Activated T-helper 1 cell treated with anti-CD3 and anti-CD28 coated beads, Interleukin-12 subunit alpha, Interleukin-12 subunit beta, Interleukin-2, Interleukin-4 antibody, amounts not matched to agents 30 ng/mL and 10 ng/mL and 1 ng/mL, durations not matched to agents 14 hours and 24 hours and 36 hours (primary cell): ENCODE measurements around the gene TRAP1. TPM values are rescaled to one million over a fixed set of nuclear protein-coding genes. Genes with fewer than 3 reads are reported as not detected.
"Not testable (repeated sequence)": the region's sequence is repeated elsewhere in the genome, so short reads cannot be mapped to it uniquely, and the experiment has no call there.

Source experiments
- DNase-seq: peaks from one replicate; pipeline ENCODE4 v3.0.0; 2021; ENCODE audit warnings: low spot score
- H3K27ac Mint-ChIP-seq: one replicate; pipeline ENCODE4 v1.8.0; 2021; ENCODE audit warnings: mild to moderate bottlenecking, mixed read lengths
- H3K27me3 Mint-ChIP-seq: one replicate; pipeline ENCODE4 v1.8.0; 2022; ENCODE audit warnings: mild to moderate bottlenecking, moderate library complexity, mixed read lengths; ENCODE audit not compliant: insufficient read depth
- H3K36me3 Mint-ChIP-seq: one replicate; pipeline ENCODE4 v1.8.0; 2021; ENCODE audit warnings: low read depth, mixed read lengths
- H3K4me1 Mint-ChIP-seq: one replicate; pipeline ENCODE4 v1.8.0; 2021; ENCODE audit warnings: low read depth, mixed read lengths
- H3K4me3 Mint-ChIP-seq: one replicate; pipeline ENCODE4 v1.8.0; 2021; ENCODE audit warnings: mild to moderate bottlenecking, moderate library complexity, mixed read lengths
- H3K9me3 Mint-ChIP-seq: one replicate; pipeline ENCODE4 v1.8.0; 2021; ENCODE audit warnings: mixed read lengths
- intact Hi-C: fragments of 100-400 bp; cut with micrococcal nuclease; formaldehyde crosslinking; loops from one replicate; pipeline ENCODE4 v1.15.1; 2024
- total RNA-seq: library from RNA; stranded (reverse); gene quantifications from 2 replicates; pipeline ENCODE4 v1.2.3, GENCODE V29; 2022

The TRAP1 gene
- total RNA-seq, 1 donor from 2014 or later: 353 TPM

DNA sequence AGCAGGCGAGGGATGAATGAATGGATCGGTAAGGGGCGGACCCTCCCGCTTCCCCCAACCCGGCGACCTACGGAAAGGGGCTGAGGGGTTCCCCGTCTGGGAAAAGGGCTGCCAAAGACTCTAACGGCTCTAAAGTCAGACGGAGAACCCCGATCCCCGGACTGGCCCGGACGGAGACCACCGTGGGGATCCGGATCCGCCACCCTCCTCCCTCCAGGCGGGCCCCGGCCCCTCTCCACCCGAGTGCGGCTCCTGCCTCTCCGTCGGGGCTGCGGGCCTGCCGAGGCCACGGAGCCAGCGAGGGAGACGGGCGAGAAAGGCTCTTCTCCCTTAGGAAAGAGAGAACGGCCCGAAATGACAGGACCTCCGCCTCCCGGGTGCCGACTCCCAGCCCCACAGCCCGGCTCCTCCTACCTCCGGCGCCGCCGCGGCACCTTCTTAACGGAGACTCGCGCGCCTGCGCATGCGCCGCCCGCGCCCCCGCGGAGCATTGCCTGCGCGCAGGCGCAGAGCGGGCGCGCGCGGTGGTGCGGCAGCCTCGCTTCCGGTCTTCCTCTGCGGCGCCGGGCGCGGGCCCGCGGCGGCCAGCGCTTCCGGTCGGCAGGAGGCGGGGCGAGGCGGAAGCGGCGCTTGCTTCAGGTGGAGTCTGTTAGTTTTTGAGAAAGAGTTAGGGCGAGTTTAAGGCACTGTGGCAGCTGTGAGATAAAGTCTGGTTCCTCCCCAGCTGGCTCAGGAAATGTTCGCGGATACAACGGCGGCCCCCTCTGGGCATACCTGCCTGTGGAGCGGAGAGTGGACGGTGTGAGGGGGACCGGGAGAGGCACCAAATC is 106.0 kb downstream of the TRAP1 start, which contains the start of gene SLX4:
SLX4 (minus strand) TSS at position 461 of the 830 bp plus-strand sequence. CDS start 2,642 bp downstream, outside the sequence.
- Mint-ChIP-seq H3K9me3 (no peaks in the 10 kb centered on the region), H3K4me1 (peaks cover 52% of the 10 kb centered on the region), H3K4me3 (peak within 1 kb of the TSS; percentile 98), H3K27ac (peak within 1 kb of the TSS; percentile 97), H3K36me3 (peaks cover 25% of the 10 kb centered on the region), H3K27me3 (no peaks in the 10 kb centered on the region)
- intact Hi-C loops: loop anchor here (1.0 to 10.0 kb wide), 9 partner anchors 32 to 661 kb away; partner anchors contain the start of genes ADCY9, CREBBP, TFAP4 and TRAP1
- peak; percentile 93 for DNase-seq

DNA sequence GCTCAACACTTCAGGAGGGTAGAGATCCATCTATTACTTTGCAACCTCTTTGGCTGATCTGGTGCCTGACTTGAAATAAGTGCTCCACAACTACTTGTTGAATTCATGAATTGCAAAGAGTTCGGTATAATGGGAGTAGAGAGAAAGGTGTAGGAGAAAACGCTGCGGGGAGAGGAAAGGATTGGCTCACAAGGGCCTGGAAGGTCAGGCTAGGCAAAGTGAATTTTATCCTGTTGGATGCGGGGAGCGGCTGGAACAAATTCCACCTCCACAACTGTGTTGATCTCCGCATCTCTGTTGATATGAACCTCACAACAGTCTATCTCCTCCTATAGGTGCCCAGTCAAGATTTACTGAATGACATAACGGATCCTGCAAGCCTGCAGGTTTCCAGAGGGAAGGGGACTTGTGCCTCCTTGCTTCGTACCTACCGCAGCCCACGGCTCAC is 106.6 kb downstream of the TRAP1 start:
- Mint-ChIP-seq H3K9me3 (no peaks in the 10 kb centered on the region), H3K27ac (peak overlapping the region; percentile 81), H3K27me3 (no peaks in the 10 kb centered on the region), H3K36me3 (peaks cover 25% of the 10 kb centered on the region), H3K4me1 (peaks cover 52% of the 10 kb centered on the region), H3K4me3 (peak overlapping the region; percentile 98)
- intact Hi-C loops: loop anchor here (1.0 to 10.0 kb wide), 9 partner anchors 31 to 662 kb away; partner anchors contain the start of genes ADCY9, CREBBP, TFAP4 and TRAP1
- DNase-seq: no peak

DNA sequence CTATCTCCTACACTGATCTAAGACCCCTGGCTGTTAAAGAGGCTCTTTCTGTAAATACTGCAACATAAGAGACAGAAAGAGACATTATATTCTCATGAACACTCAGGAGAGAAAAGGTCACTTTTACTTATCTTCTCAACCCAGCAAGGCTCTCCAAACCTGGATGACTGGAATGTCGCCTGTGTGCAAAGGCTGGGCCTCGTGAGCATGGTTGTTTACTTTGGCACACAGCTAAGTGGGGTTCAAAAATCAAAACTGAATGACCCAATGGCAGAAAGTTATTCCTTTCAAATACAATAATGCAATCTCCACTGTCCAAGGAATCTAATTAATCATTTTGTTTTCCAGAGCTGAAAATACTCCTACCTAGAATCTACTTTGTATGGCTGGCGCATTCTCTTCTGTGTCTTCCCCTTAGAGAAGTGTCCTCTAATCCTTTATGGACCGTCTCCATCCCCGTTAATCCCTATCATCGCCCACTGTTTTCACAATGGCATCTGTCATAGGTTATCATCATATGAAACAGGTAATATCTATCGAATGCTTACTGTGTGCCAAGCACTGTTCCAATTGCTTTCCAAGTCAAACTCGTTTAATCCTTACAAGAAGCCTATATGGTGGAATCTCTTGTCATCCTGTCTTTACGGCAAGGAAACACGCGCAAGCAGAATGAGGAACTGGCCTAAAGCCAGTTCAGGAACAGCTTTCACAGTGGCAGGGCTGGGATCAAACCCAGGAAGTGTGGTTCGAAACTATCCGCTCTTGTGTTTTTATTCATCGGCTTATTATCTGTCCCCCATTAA is 107.2 kb downstream of the TRAP1 start:
- Mint-ChIP-seq H3K4me1 (peaks cover 47% of the 10 kb centered on the region), H3K27ac (peak overlapping the region; percentile 81)
- no peak for DNase-seq

DNA sequence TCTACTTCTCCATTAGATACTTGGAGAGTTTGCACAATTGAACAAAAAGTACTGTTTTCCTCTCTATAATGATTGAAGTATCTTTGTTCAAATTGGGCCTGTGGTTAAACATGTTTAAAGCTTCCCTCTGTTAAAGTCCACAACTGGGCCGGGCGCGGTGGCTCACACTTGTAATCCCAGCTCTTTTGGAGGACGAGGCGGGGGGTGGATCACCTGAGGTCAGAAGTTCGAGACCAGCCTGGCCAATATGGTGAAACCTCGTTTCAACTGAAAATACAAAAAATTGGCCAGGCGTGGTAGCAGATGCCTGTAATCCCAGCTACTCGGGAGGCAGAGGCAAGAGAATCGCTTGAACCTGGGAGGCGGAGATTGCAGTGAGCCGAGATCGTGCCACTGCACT is 108.3 kb downstream of the TRAP1 start:
- H3K9me3 Mint-ChIP-seq, H3K27me3 Mint-ChIP-seq, H3K4me3 Mint-ChIP-seq, DNase-seq, intact Hi-C loops, H3K27ac Mint-ChIP-seq: not testable (repeated sequence)
- Mint-ChIP-seq H3K36me3 (peaks cover 17% of the 10 kb centered on the region), H3K4me1 (peaks cover 40% of the 10 kb centered on the region)

More for the DNA sequence above, 107.2 kb downstream of the TRAP1 start:
- Mint-ChIP-seq H3K36me3 (peaks cover 25% of the 10 kb centered on the region), H3K9me3 (no peaks in the 10 kb centered on the region), H3K4me3 (peak overlapping the region; percentile 98), H3K27me3 (no peaks in the 10 kb centered on the region)
- intact Hi-C loops: loop anchor here (2.0 to 10.0 kb wide), 5 partner anchors 83 to 662 kb away; partner anchors contain the start of genes TFAP4 and TRAP1

DNA sequence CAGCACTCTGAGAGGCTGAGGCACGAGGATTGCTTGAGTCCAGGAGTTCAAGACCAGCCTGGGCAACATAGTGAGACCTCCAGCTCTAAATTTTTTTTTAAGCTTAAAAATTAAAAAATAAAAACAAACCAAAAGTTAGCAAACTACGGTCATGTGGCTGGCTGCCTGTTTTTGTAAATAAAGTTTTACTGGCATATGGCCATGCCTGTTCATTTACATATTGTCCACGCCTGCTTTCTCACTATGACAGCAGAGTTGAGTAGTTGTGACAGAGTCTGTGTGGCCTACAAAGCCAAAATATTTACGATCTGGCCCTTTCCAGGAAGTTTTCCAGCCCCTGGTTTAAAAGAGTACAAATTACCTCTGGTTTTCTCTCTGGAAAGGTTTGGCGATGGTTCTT is 109.3 kb downstream of the TRAP1 start:
- DNase-seq: no peak
- intact Hi-C loops: no loop called here
- H3K9me3 Mint-ChIP-seq: no peaks in the 10 kb centered on the region
- no peaks in the 10 kb centered on the region for H3K27me3 Mint-ChIP-seq
- H3K4me3 Mint-ChIP-seq: no peak overlapping the region
- peaks cover 34% of the 10 kb centered on the region for H3K4me1 Mint-ChIP-seq
- H3K36me3 Mint-ChIP-seq: peaks cover 19% of the 10 kb centered on the region
- H3K27ac Mint-ChIP-seq: no peak overlapping the region

Other genes starting within 250 kb of the TRAP1 start
- gene C16orf90, start 222.0 kb downstream of the TRAP1 start, total RNA-seq: not detected in 2 replicates
- 20.0 and 21.2 TPM in 2 replicates for gene CLUAP1, start 216.5 kb downstream of the TRAP1 start, total RNA-seq
- 21.8 and 24.4 TPM in 2 replicates for gene NLRC3, start 140.1 kb downstream of the TRAP1 start, total RNA-seq
- 10.3 and 10.8 TPM in 2 replicates for gene SLX4, start 105.9 kb downstream of the TRAP1 start, total RNA-seq
- 10.0 and 12.5 TPM in 2 replicates for gene DNASE1, start 62.8 kb downstream of the TRAP1 start, total RNA-seq
- 49.3 and 50.3 TPM in 2 replicates for gene CREBBP, start 163.2 kb upstream of the TRAP1 start, total RNA-seq